ENCODE results near the gene WDR70.
"Not testable (repeated sequence)": the region's sequence is repeated elsewhere in the genome, so short reads cannot be mapped to it uniquely, and the experiment has no call there.

The WDR70 gene

GRCh38 chr5:37796435-37796834 lies 417.3 kb downstream of the WDR70 start:
- not testable (repeated sequence) for H3K27ac ChIP-seq (ENCODE audit: low read depth, low read length); H3K4me3 ChIP-seq (ENCODE audit: low read depth in 1 of 2, low read length in 2 of 2); H3K9me3 ChIP-seq (ENCODE audit: low read length); H3K4me1 ChIP-seq (ENCODE audit: insufficient read depth, low read length); H3K27me3 ChIP-seq (ENCODE audit: control insufficient read depth in 1 of 2, insufficient read depth in 2 of 2, low read length in 2 of 2); H3K36me3 ChIP-seq (ENCODE audit: insufficient read depth, low read length); H3K9ac ChIP-seq (ENCODE audit: low read length)

- Histone ChIP-seq H3K36me3 (ENCODE audit: insufficient read depth, low read length) (no peaks in the 10 kb centered on the region), H3K4me3 (ENCODE audit: low read depth in 1 of 2, low read length in 2 of 2) (no peak overlapping the region), H3K27ac (ENCODE audit: low read depth, low read length) (no peak overlapping the region), H3K27me3 (ENCODE audit: control insufficient read depth in 1 of 2, insufficient read depth in 2 of 2, low read length in 2 of 2) (no peaks in the 10 kb centered on the region), H3K9ac (ENCODE audit: low read length) (no peak overlapping the region), H3K4me1 (ENCODE audit: insufficient read depth, low read length) (no peaks in the 10 kb centered on the region), H3K9me3 (ENCODE audit: low read length) (no peaks in the 10 kb centered on the region)
Measured at GRCh38 chr5:37799865-37800421, 420.8 kb downstream of the WDR70 start.

GRCh38 chr5:37801521-37801920 lies 422.4 kb downstream of the WDR70 start:
- Histone ChIP-seq H3K27ac (ENCODE audit: low read depth, low read length) (no peak overlapping the region), H3K4me3 (ENCODE audit: low read depth in 1 of 2, low read length in 2 of 2) (no peak overlapping the region), H3K9ac (ENCODE audit: low read length) (no peak overlapping the region), H3K27me3 (ENCODE audit: control insufficient read depth in 1 of 2, insufficient read depth in 2 of 2, low read length in 2 of 2) (no peaks in the 10 kb centered on the region), H3K36me3 (ENCODE audit: insufficient read depth, low read length) (no peaks in the 10 kb centered on the region), H3K9me3 (ENCODE audit: low read length) (no peaks in the 10 kb centered on the region), H3K4me1 (ENCODE audit: insufficient read depth, low read length) (peaks cover 11% of the 10 kb centered on the region)
